SU-DHL-6 (cell line): ENCODE data around the gene ZNF664.

Experiments
- CTCF ChIP-seq: fragments of 200-600 bp; sonication (generic); IDR thresholded peaks from one replicate; pipeline ENCODE4 v1.5.1; 2017; ENCODE audit warnings: antibody characterized with exemption, mild to moderate bottlenecking, low read length, moderate library complexity; ENCODE audit not compliant: insufficient read depth, poor library complexity, severe bottlenecking
- EZH2phosphoT487 ChIP-seq: fragments of 200-600 bp; sonication (generic), shearing (Covaris generic); conservative IDR thresholded peaks from 2 replicates; pipeline ENCODE4 v1.6.1; 2018; ENCODE audit warnings: mild to moderate bottlenecking, antibody characterized with exemption, low read length, moderate library complexity, mixed read lengths

GRCh38 chr12:123991372-123991951 is 18.4 kb downstream of the ZNF664 start:
- no peak for TF ChIP-seq CTCF
- TF ChIP-seq EZH2phosphoT487: no peak
